HCT116 (cell line): ENCODE results near the gene MAP3K8. TPM values are rescaled to one million over a fixed set of nuclear protein-coding genes. Genes with fewer than 3 reads are reported as not detected.

Experiments used
- ATAC-seq: fragments of 200-7000 bp; cut with Tn5 transposase; 2 replicates; pipeline ENCODE4 v1.9.1; 2020; ENCODE audit warnings: mild to moderate bottlenecking, moderate library complexity
- BruUV-seq: library from RNA; stranded (reverse); fragments of 400-500 nt; replicated peaks from 2 replicates; lab custom pipeline; 2021; lab: Mats Ljungman, UMichigan
- CTCF ChIA-PET: fragments of 300-600 bp; sonication (Branson Sonifier 250); formaldehyde crosslinking; loops from one replicate; lab custom pipeline; 2021; ENCODE audit warnings: antibody characterized with exemption; lab: Charles Lee
- POLR2A ChIA-PET: fragments of 300-600, 350-600 bp; sonication (Branson Sonifier 250); formaldehyde crosslinking; loops from one replicate; lab custom pipeline; 2021; ENCODE audit warnings: antibody characterized with exemption; lab: Charles Lee
- RAD21 ChIA-PET, 2 experiments: fragments of 300-600 bp; sonication (Branson Sonifier 250); formaldehyde crosslinking; loops; one replicate each; lab custom pipeline; 2023; ENCODE audit warnings: low total read pairs in 2 of 2; ENCODE audit not compliant: uncharacterized antibody in 2 of 2, unreplicated experiment in 2 of 2, low non-redundant PET in 1 of 2; lab: Charles Lee
- DNase-seq: peaks from one replicate; pipeline ENCODE4 v3.0.0-alpha.2; 2010; ENCODE audit warnings: low read depth, low spot score
- H2AFZ ChIP-seq: fragments of 200-600 bp; shearing (Covaris generic), sonication (generic); 2 replicates; pipeline ENCODE4 v1.6.1; 2017; ENCODE audit warnings: low read depth, mixed run types, mixed read lengths, antibody characterized with exemption, low read length; ENCODE audit not compliant: poor library complexity, severe bottlenecking
- H3K27ac ChIP-seq: 2 replicates; pipeline ENCODE4 v1.5.1; 2012; ENCODE audit warnings: low read depth, low read length
- H3K27me3 ChIP-seq: fragments of 200-600 bp; sonication (generic); 2 replicates; pipeline ENCODE4 v1.6.1; 2016; ENCODE audit warnings: mixed run types, low read length, mixed read lengths; ENCODE audit not compliant: insufficient read depth
- H3K36me3 ChIP-seq, 2 experiments: fragments of 200-500 bp in 1 of 2; fragments of 200-600 bp in 1 of 2; sonication (Bioruptor generic) in 1 of 2; sonication (generic) in 1 of 2; 2 replicates each; pipeline versions ENCODE4 v1.5.1 to v1.6.1; 2014 to 2016; ENCODE audit warnings: low read length in 2 of 2, inconsistent platforms in 1 of 2, mixed read lengths in 1 of 2, mixed run types in 1 of 2; ENCODE audit not compliant: insufficient read depth in 2 of 2, control insufficient read depth in 1 of 2
- H3K4me1 ChIP-seq, 2 experiments: fragments of 200-600 bp in 1 of 2; sonication (generic) in 1 of 2; 2 replicates each; pipeline versions ENCODE4 v1.5.1 to v1.6.1; 2012 to 2017; ENCODE audit warnings: low read length in 2 of 2, inconsistent platforms in 1 of 2, mild to moderate bottlenecking in 1 of 2, mixed read lengths in 1 of 2, mixed run types in 1 of 2, moderate library complexity in 1 of 2; ENCODE audit not compliant: insufficient read depth in 2 of 2, control insufficient read depth in 1 of 2
- H3K4me2 ChIP-seq: fragments of 200-600 bp; sonication (generic); 2 replicates; pipeline ENCODE4 v1.6.1; 2017; ENCODE audit warnings: mixed run types, low read length, mixed read lengths
- H3K4me3 ChIP-seq, 2 experiments: fragments of 200-600 bp in 1 of 2; sonication (generic) in 1 of 2; replicated peaks in 1 of 2; 2 replicates each; pipeline ENCODE4 v1.5.1; 2011 to 2016; ENCODE audit warnings: low read length in 2 of 2, control low read depth in 1 of 2, low read depth in 1 of 2, mild to moderate bottlenecking in 1 of 2, mixed read lengths in 1 of 2, mixed run types in 1 of 2
- H3K79me2 ChIP-seq: fragments of 200-600 bp; sonication (generic); 2 replicates; pipeline ENCODE4 v1.6.1; 2017; ENCODE audit warnings: mild to moderate bottlenecking, mixed run types, low read length, moderate library complexity, mixed read lengths; ENCODE audit not compliant: insufficient read depth
- H3K9ac ChIP-seq: fragments of 200-600 bp; sonication (generic); 2 replicates; pipeline ENCODE4 v1.6.1; 2016; ENCODE audit warnings: low read length, mixed read lengths
- H3K9me2 ChIP-seq: fragments of 200-600 bp; sonication (generic), shearing (Covaris generic); 2 replicates; pipeline ENCODE4 v1.6.1; 2017; ENCODE audit warnings: mixed run types, mild to moderate bottlenecking, moderate library complexity; ENCODE audit not compliant: insufficient read depth
- H3K9me3 ChIP-seq, 2 experiments: fragments of 200-500 bp in 1 of 2; fragments of 200-600 bp in 1 of 2; sonication (Bioruptor generic) in 1 of 2; sonication (generic) in 1 of 2; 2 replicates each; pipeline ENCODE4 v1.6.1; 2014 to 2017; ENCODE audit warnings: low read length in 2 of 2, mixed read lengths in 2 of 2, inconsistent platforms in 1 of 2, low read depth in 1 of 2, mild to moderate bottlenecking in 1 of 2, mixed run types in 1 of 2, moderate library complexity in 1 of 2; ENCODE audit not compliant: control insufficient read depth in 1 of 2, insufficient read depth in 1 of 2
- H4K20me1 ChIP-seq: fragments of 200-600 bp; sonication (generic), shearing (Covaris generic); 2 replicates; pipeline ENCODE4 v1.6.1; 2017; ENCODE audit warnings: mixed run types, mild to moderate bottlenecking, moderate library complexity; ENCODE audit not compliant: insufficient read depth
- CEBPB ChIP-seq: IDR thresholded peaks from 2 replicates; pipeline ENCODE4 v1.6.1; 2012; ENCODE audit warnings: low read depth
- ELF1 ChIP-seq: IDR thresholded peaks from 2 replicates; pipeline ENCODE4 v1.6.1; 2012; ENCODE audit warnings: low read depth, borderline replicate concordance
- FOSL1 ChIP-seq: IDR thresholded peaks from 2 replicates; pipeline ENCODE4 v1.6.1; 2012; ENCODE audit warnings: low read depth
- POLR2A ChIP-seq: IDR thresholded peaks from 2 replicates; pipeline ENCODE4 v1.7.0; 2011; ENCODE audit warnings: borderline replicate concordance; ENCODE audit not compliant: insufficient read depth, insufficient read length; ENCODE audit errors: extremely low read depth
- POLR2AphosphoS5 ChIP-seq: IDR thresholded peaks from 2 replicates; pipeline ENCODE4 v1.6.1; 2011; ENCODE audit warnings: mild to moderate bottlenecking, low read depth, low read length, moderate library complexity
- RAD21 ChIP-seq: IDR thresholded peaks from 2 replicates; pipeline ENCODE4 v1.6.1; 2012; ENCODE audit warnings: low read depth, mild to moderate bottlenecking
- SIN3A ChIP-seq: IDR thresholded peaks from 2 replicates; pipeline ENCODE4 v1.6.1; 2012; ENCODE audit warnings: low read depth
- SRF ChIP-seq: IDR thresholded peaks from 2 replicates; pipeline ENCODE4 v1.6.1; 2012; ENCODE audit warnings: low read depth
- TCF7L2 ChIP-seq: IDR thresholded peaks from 2 replicates; pipeline ENCODE4 v1.7.0; 2011; ENCODE audit warnings: borderline replicate concordance, inconsistent platforms; ENCODE audit not compliant: insufficient read depth, insufficient read length; ENCODE audit errors: extremely low read depth
- ZFX ChIP-seq: fragments of 450-650 bp; IDR thresholded peaks from 2 replicates; pipeline ENCODE4 v1.6.1; 2017
- intact Hi-C: fragments of 100-400 bp; cut with micrococcal nuclease; formaldehyde crosslinking; loops from 2 replicates; pipeline ENCODE4 v1.10.0; 2022
- total RNA-seq: library from RNA; stranded (reverse); gene quantifications from one replicate; pipeline ENCODE4 v1.2.1, GENCODE V29; 2021; ENCODE audit not compliant: unreplicated experiment

MAP3K8 gene
- total RNA-seq, 1 experiment from 2014 or later = 4.5 TPM

DNA sequence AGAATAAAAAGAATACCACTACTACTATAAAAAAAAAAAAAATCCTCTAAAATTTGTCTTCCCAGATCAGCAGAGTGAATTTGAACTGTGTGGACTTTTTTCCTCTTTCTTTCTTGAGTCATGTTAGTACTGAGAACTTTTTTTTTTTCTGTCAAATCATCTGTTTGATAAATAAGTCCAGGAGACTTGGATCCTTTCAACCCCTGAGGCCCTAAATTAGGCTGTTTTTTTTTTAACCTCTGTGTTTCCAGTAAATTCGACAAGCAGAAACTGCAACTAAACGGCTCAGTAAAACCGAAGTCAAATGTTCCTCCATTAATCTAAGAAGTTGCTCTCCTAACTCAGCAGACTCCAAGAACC lies 2.7 kb downstream of the MAP3K8 start:
- Histone ChIP-seq H3K27ac (no peak overlapping the region), H2AFZ (no peak overlapping the region), H3K79me2 (no peaks in the 10 kb centered on the region), H3K9ac (no peak overlapping the region), H3K9me3 (no peaks in the 10 kb centered on the region), H3K4me3 (no peak overlapping the region), H4K20me1 (no peaks in the 10 kb centered on the region), H3K27me3 (no peaks in the 10 kb centered on the region), H3K4me2 (no peak overlapping the region), H3K36me3 (peaks cover 0 to 2% of the 10 kb centered on the region in 2 experiments; a peak in 1 of 4 replicates)
- CTCF ChIA-PET = no interaction called here
- BruUV-seq = no TSS peak
- POLR2A ChIA-PET = no interaction called here
- ATAC-seq = no peak
- TF ChIP-seq SIN3A (no peak), RAD21 (no peak), POLR2A (no peak), TCF7L2 (no peak), FOSL1 (no peak), CEBPB (no peak), ZFX (no peak), POLR2AphosphoS5 (no peak), ELF1 (no peak)
- TF ChIP-seq, all 23 proteins: peak for 0
- intact Hi-C loops = no loop called here
- RAD21 ChIA-PET = no interaction called here
- Histone ChIP-seq H3K4me1 (peaks cover 7 to 33% of the 10 kb centered on the region in 2 experiments), H3K9me2 (no peaks in the 10 kb centered on the region)
- DNase-seq = no peak

DNA sequence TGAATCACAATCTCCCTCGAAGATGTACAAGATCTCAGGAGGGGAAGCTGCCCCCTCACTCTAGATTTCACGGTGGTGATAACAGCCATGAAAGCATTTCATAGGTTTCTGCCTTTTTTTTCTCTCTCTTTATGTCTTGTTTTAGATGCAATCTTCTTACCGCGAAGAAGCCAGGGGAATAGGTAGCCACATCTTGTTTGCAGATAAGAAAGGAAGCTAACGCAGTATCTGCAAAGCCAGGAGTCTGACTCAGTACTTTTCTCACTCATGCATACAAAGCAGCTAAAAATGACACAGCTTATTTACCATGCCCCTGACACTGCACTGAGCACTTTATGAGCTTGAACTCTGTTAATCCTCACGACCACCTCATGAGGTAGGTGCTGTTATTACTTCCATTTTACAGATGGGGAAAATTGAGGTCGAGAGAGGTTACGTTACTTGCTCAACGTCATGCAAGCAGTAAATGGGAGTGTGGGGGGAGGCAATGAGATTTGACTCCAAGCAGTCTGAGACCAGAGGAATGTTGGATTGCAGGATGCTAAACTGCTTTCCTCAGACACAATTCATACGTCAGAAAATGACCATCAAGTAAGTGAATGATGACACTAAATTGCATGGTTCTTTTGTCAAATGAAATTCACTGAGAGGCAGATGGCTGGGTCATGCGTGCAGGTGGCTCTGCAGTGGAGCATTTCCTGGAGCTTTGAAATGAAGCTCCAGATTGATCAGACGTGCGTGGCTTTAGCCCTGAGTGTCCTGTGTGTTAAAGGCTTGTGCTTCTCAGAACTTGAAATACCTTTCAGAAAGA lies 3.3 kb downstream of the MAP3K8 start:
- TF ChIP-seq TCF7L2 (no peak), RAD21 (no peak), SRF (no peak)
- Histone ChIP-seq H3K9ac (no peak overlapping the region), H3K9me3 (no peaks in the 10 kb centered on the region), H3K4me3 (no peak overlapping the region), H4K20me1 (no peaks in the 10 kb centered on the region), H2AFZ (no peak overlapping the region), H3K36me3 (peaks cover 0 to 2% of the 10 kb centered on the region in 2 experiments; a peak in 2 of 4 replicates), H3K9me2 (no peaks in the 10 kb centered on the region), H3K27ac (no peak overlapping the region), H3K4me1 (peaks cover 4 to 27% of the 10 kb centered on the region in 2 experiments), H3K4me2 (no peak overlapping the region), H3K27me3 (no peaks in the 10 kb centered on the region), H3K79me2 (no peaks in the 10 kb centered on the region)
- DNase-seq = no peak
- ATAC-seq = no peak
- intact Hi-C loops = no loop called here
- no TSS peak for BruUV-seq
- CTCF ChIA-PET = no interaction called here
- RAD21 ChIA-PET = no interaction called here
- POLR2A ChIA-PET = interaction anchor here (0.9 kb wide), 1 partner anchor 14 kb away, joined by 3 read pairs; no protein-coding TSS in a partner anchor
